ENCODE data around the gene CENPH.
A peak's percentile ranks its signal among the peaks of the same experiment; 100 is the strongest.
"Not testable (repeated sequence)": the region's sequence is repeated elsewhere in the genome, so short reads cannot be mapped to it uniquely, and the experiment has no call there.

CENPH gene

DNA sequence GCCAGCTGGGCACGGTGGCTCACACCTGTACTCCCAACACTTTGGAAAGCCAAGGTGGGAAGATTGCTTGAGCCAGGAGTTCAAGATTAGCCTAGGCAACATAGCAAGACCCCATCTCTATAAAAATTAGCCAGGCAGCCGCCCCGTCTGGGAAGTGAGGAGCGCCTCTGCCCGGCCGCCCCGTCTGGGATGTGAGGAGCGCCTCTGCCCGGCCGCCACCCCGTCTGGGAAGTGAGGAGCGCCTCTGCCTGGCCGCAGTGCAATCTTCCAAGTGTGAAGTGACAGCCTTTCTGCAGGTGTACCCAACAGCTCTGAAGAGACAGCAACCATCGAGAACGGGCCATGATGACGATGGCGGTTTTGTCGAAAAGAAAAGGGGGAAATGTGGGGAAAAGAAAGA, 31.0 kb downstream of the CENPH start:
- Mint-ChIP-seq H3K4me1 (ENCODE audit: low read depth) (peaks cover 17% of the 10 kb centered on the region), H3K36me3 (ENCODE audit: low read depth) (peaks cover 15% of the 10 kb centered on the region)
- DNase-seq (ENCODE audit: low spot score); H3K27me3 Mint-ChIP-seq (ENCODE audit: low read depth); H3K4me3 Mint-ChIP-seq; H3K27ac Mint-ChIP-seq; H3K9me3 Mint-ChIP-seq: not testable (repeated sequence)

DNA sequence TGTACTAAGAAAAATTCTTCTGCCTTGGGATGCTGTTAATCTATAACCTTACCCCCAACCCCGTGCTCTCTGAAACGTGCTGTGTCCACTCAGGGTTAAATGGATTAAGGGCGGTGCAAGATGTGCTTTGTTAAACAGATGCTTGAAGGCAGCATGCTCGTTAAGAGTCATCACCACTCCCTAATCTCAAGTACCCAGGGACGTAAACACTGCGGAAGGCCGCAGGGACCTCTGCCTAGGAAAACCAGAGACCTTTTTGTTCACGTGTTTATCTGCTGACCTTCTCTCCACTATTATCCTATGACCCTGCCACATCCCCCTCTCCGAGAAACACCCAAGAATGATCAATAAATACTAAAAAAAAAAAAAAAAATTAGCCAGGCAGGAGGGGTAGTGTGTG, 31.4 kb downstream of the CENPH start:
- peaks cover 15% of the 10 kb centered on the region for H3K36me3 Mint-ChIP-seq (ENCODE audit: low read depth)
- H3K27ac Mint-ChIP-seq; H3K4me3 Mint-ChIP-seq; H3K9me3 Mint-ChIP-seq; DNase-seq (ENCODE audit: low spot score); H3K27me3 Mint-ChIP-seq (ENCODE audit: low read depth): not testable (repeated sequence)
- peaks cover 17% of the 10 kb centered on the region for H3K4me1 Mint-ChIP-seq (ENCODE audit: low read depth)

DNA sequence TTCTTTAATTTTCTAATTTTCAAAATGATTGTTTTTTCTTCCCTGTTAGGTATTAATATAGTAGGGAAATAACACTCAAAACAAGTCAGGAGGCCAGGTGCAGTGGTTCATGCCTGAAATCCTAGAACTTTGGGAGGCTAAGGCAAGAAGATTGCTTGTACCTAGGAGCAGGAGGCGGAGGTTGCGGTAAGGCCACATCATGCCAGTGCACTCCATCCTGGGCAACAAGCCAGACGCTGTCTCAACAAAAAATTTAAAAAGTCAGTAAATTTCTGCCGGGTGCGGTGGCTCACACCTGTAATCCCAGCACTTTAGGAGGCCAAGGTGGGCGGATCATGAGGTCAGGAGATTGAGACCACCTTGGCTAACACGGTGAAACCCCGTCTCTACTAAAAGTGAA, 35.1 kb downstream of the CENPH start:
- Mint-ChIP-seq H3K36me3 (ENCODE audit: low read depth) (peaks cover 16% of the 10 kb centered on the region), H3K4me1 (ENCODE audit: low read depth) (peaks cover 2% of the 10 kb centered on the region), H3K9me3 (no peaks in the 10 kb centered on the region), H3K4me3 (no peak overlapping the region), H3K27me3 (ENCODE audit: low read depth) (no peaks in the 10 kb centered on the region), H3K27ac (no peak overlapping the region)
- DNase-seq (ENCODE audit: low spot score), result no peak

DNA sequence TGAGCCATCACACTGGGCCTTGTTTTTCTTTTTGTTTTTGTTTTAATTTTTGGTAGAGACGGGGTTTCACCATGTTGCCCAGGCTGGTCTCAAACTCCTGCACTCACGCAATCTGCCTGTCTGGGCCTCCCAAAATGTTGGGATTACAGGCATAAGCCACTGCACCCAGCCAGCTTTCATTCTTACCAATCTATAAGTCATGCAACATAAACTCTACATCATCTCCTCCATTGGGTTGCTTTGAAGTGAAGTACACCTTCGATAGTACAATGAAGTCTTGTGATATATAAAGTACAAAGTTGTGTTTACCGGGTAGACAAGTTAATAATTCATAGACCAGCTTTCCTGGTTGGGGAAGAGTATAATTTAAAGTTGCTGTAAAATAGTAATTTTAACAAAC, 36.5 kb downstream of the CENPH start:
- no peak for DNase-seq (ENCODE audit: low spot score)
- Mint-ChIP-seq H3K4me1 (ENCODE audit: low read depth) (peaks cover 2% of the 10 kb centered on the region), H3K27ac (no peak overlapping the region), H3K4me3 (no peak overlapping the region), H3K9me3 (no peaks in the 10 kb centered on the region), H3K27me3 (ENCODE audit: low read depth) (no peaks in the 10 kb centered on the region), H3K36me3 (ENCODE audit: low read depth) (peaks cover 15% of the 10 kb centered on the region)

DNA sequence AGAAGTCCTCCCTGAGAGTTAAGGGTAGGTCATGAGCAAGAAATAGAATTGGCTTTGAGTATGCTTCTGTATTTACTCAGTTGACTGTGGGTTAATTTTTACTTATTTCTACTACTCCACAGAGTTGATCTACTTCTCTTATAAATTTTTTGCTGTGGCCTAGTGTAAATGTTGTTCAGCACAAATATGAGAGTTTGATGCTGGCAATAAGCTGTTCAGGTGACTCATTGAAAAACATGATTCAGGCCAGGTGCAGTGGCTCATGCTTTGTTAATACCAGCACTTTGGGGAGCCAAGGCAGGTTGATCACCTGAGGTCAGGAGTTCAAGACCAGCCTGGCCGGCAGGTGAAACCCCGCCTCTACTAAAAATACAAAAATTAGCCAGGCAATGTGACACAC, 40.8 kb downstream of the CENPH start:
- Mint-ChIP-seq H3K27me3 (ENCODE audit: low read depth) (no peaks in the 10 kb centered on the region), H3K4me3 (no peak overlapping the region), H3K4me1 (ENCODE audit: low read depth) (peaks cover 6% of the 10 kb centered on the region), H3K27ac (no peak overlapping the region), H3K9me3 (no peaks in the 10 kb centered on the region), H3K36me3 (ENCODE audit: low read depth) (peaks cover 6% of the 10 kb centered on the region)
- no peak for DNase-seq (ENCODE audit: low spot score)

DNA sequence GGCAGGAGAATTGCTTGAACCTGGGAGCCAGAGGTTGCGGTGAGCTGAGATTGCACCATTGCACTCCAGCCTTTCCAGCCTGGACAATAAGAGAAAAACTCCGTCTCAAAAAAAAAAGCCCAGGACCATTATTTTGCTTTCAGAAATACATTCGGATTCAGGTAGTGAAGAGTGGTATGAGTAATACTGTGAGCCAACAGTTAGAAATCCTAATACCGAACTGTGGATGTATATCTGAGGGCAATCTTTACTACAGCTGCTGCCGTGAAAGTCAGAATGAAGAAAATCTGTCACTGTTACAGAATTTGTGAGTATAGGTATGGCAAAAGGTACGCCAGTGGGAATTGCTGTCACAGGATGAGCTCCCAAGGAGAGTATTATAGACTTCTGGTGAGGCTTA, 41.9 kb downstream of the CENPH start:
- Mint-ChIP-seq H3K9me3 (no peaks in the 10 kb centered on the region), H3K27me3 (ENCODE audit: low read depth) (no peaks in the 10 kb centered on the region), H3K4me3 (no peak overlapping the region), H3K4me1 (ENCODE audit: low read depth) (peaks cover 12% of the 10 kb centered on the region), H3K36me3 (ENCODE audit: low read depth) (peaks cover 6% of the 10 kb centered on the region), H3K27ac (no peak overlapping the region)
- DNase-seq (ENCODE audit: low spot score), result no peak

DNA sequence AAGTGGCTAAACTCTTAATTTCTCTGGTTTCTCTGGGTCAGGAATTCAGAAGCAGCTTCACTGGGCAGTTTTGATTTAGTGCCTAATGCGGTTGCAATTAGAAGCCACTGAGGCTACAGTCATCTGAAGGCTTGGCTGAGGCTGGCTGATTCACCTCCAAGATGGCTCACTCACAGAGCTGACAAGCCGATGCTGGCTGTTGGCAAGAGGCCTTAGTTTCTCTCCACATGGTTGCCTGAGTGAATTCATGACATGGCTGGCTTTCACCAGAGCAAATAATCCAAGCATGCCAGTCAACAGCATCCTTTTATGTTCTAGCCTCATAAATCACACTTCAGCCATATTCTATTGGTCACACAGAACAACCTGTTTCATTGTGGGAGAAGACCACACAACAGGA, 42.5 kb downstream of the CENPH start:
- H3K4me1 Mint-ChIP-seq (ENCODE audit: low read depth), result peaks cover 14% of the 10 kb centered on the region
- H3K27ac Mint-ChIP-seq, result no peak overlapping the region
- H3K4me3 Mint-ChIP-seq, result no peak overlapping the region
- H3K36me3 Mint-ChIP-seq (ENCODE audit: low read depth), result peaks cover 7% of the 10 kb centered on the region
- no peaks in the 10 kb centered on the region for H3K27me3 Mint-ChIP-seq (ENCODE audit: low read depth)
- no peaks in the 10 kb centered on the region for H3K9me3 Mint-ChIP-seq
- no peak for DNase-seq (ENCODE audit: low spot score)

DNA sequence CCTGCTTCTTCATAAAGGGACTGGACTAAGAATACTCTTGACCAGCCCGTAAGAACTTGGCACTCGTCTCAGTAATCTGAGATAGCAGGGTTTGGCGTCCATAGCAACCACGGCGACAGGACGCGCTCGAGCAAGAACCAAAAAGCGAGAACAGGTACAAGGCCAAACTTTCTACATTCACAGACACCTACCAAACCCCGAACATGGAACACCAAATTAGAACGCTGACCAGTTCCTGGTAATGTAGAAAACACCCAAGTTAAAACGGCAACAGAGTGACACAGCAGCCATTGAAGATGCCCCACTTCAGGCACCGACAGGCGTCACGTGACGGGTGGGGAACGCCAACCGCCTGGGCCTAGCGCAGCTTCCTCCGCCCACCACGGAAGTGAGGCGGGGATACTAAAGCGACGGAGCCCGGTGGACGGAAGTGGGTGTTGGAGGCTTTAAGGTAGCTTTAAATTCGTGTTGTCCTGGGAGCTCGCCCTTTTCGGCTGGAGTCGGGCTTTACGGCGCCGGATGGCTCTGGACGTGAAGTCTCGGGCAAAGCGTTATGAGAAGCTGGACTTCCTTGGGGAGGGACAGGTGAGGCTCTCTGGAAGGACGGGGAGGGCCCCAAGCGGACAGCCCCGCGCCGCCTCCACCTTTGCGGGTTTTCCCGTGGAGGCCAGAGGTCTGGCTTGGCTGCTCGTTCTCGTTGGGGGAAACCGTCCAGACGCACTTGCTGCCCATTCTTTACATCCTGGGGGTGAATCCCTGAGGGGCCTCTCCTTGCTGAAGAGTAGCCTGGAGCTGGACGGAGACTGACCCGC, 45.3 kb downstream of the CENPH start, which contains the start of gene CDK7:
Gene CDK7, plus strand, starts transcription at position 430 of the 812 bp plus-strand sequence. Its CDS starts 90 bp downstream, at position 520.
- Mint-ChIP-seq H3K4me3 (peak within 1 kb of the TSS; percentile 98), H3K27me3 (ENCODE audit: low read depth) (no peaks in the 10 kb centered on the region), H3K36me3 (ENCODE audit: low read depth) (peaks cover 20% of the 10 kb centered on the region), H3K27ac (peak within 1 kb of the TSS; percentile 86), H3K9me3 (no peaks in the 10 kb centered on the region), H3K4me1 (ENCODE audit: low read depth) (peaks cover 31% of the 10 kb centered on the region)
- DNase-seq (ENCODE audit: low spot score), result peak; percentile 95

DNA sequence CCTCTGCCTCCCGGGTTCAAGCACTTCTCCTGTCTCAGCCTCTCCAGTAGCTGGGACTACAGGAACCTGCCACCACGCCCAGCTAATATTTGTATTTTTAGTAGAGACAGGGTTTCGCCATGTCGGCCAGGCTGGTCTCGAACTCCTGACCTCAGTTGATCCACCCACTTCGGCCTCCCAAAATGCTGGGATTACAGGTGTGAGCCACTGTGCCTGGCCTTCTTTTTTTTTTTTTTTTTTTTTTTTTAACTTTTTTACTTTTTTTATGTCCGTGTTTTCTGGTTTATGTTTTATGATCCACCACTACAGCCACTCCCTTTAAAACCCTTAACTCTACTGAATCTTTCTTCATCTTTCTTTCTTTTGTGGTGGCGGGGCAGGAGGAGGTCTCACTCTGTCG, 47.4 kb downstream of the CENPH start:
- peak overlapping the region; percentile 53 for H3K27ac Mint-ChIP-seq
- peaks cover 28% of the 10 kb centered on the region for H3K36me3 Mint-ChIP-seq (ENCODE audit: low read depth)
- H3K9me3 Mint-ChIP-seq; H3K27me3 Mint-ChIP-seq (ENCODE audit: low read depth); DNase-seq (ENCODE audit: low spot score): not testable (repeated sequence)
- peak overlapping the region; percentile 84 for H3K4me3 Mint-ChIP-seq
- peaks cover 38% of the 10 kb centered on the region for H3K4me1 Mint-ChIP-seq (ENCODE audit: low read depth)

DNA sequence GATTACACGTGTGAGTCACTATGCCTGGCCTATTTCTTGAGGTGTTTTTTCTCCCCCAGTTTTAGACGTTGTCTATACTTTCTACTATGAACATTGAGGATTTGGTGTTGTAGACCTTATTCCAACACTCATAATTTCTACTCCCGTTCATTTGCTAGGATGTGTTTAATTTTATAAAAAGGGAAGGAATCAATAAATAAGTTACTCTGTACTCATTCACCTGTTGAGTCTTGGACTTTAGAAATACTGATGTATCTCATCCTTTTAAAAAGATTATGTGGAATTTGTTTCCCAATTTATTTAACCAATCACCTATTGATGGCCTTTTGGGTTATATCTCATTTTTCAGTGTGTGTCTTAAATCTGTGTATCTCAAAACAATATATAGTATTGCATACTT, 48.5 kb downstream of the CENPH start:
- no peaks in the 10 kb centered on the region for H3K9me3 Mint-ChIP-seq
- H3K4me1 Mint-ChIP-seq (ENCODE audit: low read depth), result peaks cover 42% of the 10 kb centered on the region
- H3K27ac Mint-ChIP-seq, result no peak overlapping the region
- peak overlapping the region; percentile 84 for H3K4me3 Mint-ChIP-seq
- no peaks in the 10 kb centered on the region for H3K27me3 Mint-ChIP-seq (ENCODE audit: low read depth)
- no peak for DNase-seq (ENCODE audit: low spot score)
- H3K36me3 Mint-ChIP-seq (ENCODE audit: low read depth), result peaks cover 31% of the 10 kb centered on the region

DNA sequence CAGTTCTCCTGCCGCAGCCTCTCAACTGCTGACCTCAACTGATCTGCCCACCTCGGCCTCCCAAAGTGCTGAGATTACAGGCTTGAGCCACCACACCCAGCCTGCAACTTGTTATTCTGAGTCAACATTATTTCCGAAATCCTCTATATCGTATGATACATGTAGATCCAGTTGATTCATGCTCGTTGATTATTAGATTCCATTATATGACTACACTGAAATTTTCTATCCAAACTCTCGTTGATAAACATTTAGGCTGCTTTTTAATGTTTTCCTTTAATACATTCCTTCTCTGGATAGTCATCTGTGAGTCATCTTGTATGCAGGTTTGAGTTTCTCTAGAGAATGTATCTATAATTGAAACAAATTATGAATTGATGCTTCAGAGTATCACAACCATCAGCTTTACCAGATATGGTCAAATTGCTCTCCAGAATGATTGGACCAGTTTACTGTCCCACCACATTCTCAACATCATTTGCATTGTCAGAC, 49.4 kb downstream of the CENPH start:
- peaks cover 42% of the 10 kb centered on the region for H3K4me1 Mint-ChIP-seq (ENCODE audit: low read depth)
- H3K4me3 Mint-ChIP-seq, result no peak overlapping the region
- no peak for DNase-seq (ENCODE audit: low spot score)
- H3K27me3 Mint-ChIP-seq (ENCODE audit: low read depth), result no peaks in the 10 kb centered on the region
- H3K9me3 Mint-ChIP-seq, result peaks cover 3% of the 10 kb centered on the region
- no peak overlapping the region for H3K27ac Mint-ChIP-seq
- H3K36me3 Mint-ChIP-seq (ENCODE audit: low read depth), result peaks cover 34% of the 10 kb centered on the region

DNA sequence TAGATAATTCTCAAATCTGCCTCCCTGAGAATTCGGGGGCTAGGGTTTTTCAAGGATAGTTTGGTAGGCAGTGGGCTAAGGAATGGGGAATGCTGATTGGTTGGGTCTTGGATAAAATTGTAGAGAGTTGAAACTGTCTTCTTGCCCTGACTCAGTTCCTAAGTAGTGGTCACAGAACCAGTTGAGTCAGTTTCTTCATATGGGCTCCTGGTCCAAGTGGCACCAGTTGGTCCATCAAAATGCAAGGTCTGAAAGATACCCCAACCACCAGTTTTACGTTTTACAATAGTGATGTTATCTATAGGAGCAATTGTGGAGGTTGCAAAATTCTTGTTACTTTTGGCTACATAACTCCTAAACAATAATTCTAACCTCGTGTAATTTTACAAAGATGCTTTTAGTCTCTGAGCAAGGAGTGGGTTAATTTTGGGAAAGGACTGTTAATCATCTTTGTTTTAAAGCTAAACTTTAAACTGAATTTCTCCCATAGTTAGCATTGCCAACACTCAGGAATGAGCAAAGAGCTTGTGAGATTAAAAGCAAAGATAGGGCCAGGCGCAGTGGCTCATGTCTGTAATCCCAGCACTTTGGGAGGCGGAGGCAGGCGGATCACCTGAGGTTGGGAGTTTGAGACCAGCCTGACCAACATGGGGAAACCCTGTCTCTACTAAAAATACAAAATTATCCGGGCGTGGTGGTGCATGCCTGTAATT, 53.0 kb downstream of the CENPH start:
- peaks cover 27% of the 10 kb centered on the region for H3K4me1 Mint-ChIP-seq (ENCODE audit: low read depth)
- H3K36me3 Mint-ChIP-seq (ENCODE audit: low read depth), result peaks cover 46% of the 10 kb centered on the region
- no peaks in the 10 kb centered on the region for H3K27me3 Mint-ChIP-seq (ENCODE audit: low read depth)
- no peak overlapping the region for H3K4me3 Mint-ChIP-seq
- H3K27ac Mint-ChIP-seq, result no peak overlapping the region
- no peak for DNase-seq (ENCODE audit: low spot score)
- H3K9me3 Mint-ChIP-seq, result peaks cover 3% of the 10 kb centered on the region

DNA sequence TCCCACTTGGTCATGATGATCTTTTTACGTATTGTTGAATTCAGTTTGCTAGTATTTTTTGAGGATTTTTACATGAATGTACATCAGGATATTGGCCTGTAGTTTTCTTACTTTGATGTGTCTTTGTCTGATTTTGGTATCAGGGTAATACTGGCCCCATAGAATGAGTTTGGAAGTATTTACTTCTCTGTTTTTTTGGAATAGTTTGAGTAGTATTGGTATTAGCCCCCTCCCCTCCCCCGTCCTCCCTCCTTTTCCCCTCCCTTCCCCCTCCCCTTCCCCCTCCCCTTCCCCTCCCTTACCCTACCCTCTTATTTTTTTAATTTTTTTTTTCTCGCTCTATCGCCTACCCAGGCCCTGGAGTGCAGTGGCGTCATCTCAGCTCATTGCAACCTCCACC, 55.6 kb downstream of the CENPH start:
- DNase-seq (ENCODE audit: low spot score), result no peak
- Mint-ChIP-seq H3K4me1 (ENCODE audit: low read depth) (peaks cover 16% of the 10 kb centered on the region), H3K9me3 (peaks cover 12% of the 10 kb centered on the region), H3K27ac (no peak overlapping the region), H3K27me3 (ENCODE audit: low read depth) (no peaks in the 10 kb centered on the region), H3K4me3 (no peak overlapping the region), H3K36me3 (ENCODE audit: low read depth) (peaks cover 48% of the 10 kb centered on the region)

DNA sequence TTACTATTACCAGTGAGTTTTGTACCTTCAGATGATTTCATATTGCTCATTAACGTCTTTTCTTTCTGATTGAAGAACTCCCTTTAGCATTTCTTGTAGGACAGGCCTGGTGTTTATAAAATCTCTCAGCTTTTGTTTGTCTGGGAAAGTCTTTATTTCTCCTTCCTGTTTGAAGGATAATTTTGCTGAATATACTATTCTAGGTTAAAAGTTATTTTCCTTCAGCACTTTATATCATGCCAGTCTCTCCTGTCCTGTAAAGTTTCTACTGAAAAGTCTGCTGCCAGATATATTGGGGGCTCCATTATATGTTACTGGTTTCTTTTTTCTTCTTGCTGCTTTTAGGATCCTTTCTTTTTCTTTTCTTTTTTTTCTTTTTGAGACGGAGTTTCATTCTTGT, 58.6 kb downstream of the CENPH start:
- Mint-ChIP-seq H3K36me3 (ENCODE audit: low read depth) (peaks cover 41% of the 10 kb centered on the region), H3K27me3 (ENCODE audit: low read depth) (no peaks in the 10 kb centered on the region), H3K4me3 (no peak overlapping the region), H3K27ac (no peak overlapping the region), H3K9me3 (peaks cover 12% of the 10 kb centered on the region), H3K4me1 (ENCODE audit: low read depth) (peaks cover 8% of the 10 kb centered on the region)
- no peak for DNase-seq (ENCODE audit: low spot score)
